Activated CD4-positive, alpha-beta T cell treated with anti-CD3 and anti-CD28 coated beads for 24 hours (primary cell): ENCODE measurements around the gene SYNDIG1.
"Not testable (repeated sequence)": the region's sequence is repeated elsewhere in the genome, so short reads cannot be mapped to it uniquely, and the experiment has no call there.

Experiments
- DNase-seq, 2 donors: peaks; one replicate each; pipeline ENCODE4 v3.0.0-alpha.2; 2020; ENCODE audit warnings: low read depth in 2 of 2

SYNDIG1 gene

DNA sequence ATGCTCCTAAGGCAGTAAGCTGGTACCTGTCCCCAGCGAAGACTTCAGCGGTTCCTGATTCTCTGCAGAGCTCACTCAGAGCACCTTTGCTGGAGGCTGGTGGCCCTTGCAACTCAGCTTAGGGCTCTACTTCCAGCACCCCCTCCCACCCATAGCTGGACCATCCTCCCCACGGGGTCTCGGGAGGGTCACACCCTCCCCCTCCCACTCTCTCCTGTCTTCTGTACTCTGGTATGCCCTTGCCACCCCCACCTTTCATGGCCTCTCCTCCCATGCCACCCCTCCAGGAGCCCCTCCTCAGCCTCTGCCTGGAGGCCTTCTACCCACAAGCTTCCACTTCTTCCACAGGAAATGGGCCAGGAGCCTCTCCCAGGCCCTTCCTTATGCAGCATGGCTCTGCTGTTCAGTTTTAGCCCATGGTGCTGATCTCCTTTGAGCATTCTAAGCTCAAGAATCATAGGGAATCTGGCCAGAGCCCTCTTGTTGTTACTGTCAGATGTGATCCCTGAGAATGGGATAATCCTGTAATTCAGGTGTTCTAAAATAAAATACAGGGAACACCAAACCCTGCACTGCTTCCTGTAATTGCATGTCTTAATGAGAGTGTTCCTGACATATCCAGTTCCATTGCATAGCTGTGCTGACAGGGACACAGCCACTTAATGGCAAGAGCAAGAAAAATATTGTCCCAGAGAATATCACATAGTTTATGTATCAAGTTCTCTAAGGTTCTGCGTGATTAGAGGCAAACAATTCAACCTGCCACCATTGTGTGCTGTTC lies 142.1 kb downstream of the SYNDIG1 start:
- DNase-seq: no peak

DNA sequence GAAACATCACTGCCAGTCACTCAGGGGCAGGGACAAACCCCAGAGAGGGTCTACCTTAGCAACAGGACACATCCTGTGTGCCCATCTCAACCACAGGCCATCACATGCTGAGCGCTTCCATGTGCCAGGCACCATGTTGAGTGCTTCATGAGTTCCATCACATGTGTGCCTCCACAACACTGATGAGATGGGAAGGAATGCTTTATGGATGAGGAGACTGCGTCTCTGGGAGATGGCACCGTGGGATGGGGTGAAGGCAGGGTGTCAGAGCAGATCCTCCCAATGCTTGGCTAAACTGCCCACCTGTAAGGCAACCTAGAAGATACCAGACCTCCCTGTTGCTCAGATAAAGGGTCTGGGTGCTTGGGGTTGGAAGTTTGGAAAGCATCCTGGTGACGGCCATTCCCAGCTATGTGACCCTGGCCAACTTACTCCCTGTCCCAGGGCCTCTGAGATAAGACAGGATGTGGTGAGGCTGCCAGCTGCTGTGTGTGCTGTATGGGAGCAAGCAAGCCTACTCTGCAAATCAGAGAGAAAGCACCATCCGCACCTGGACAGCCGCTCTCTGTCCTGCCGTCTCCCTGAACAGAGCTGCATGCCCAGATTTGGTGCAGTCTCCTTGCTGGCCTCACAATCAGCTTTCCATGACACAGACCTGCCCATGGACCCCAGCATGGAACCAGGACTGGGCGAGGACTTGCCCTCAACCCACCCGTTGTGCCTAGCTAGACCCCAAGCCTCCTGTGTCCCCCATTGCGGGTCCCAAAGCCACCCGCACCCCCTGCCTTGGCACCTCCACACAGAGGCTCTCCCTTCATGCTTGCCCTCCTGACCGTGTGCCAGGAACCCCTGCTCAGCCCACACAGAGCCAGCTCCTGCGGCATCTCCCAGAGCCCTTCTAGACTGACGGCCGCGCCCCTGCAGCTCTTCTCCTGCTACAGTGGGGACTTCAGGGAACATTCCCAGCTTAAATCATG lies 143.7 kb downstream of the SYNDIG1 start:
- no peak for DNase-seq

DNA sequence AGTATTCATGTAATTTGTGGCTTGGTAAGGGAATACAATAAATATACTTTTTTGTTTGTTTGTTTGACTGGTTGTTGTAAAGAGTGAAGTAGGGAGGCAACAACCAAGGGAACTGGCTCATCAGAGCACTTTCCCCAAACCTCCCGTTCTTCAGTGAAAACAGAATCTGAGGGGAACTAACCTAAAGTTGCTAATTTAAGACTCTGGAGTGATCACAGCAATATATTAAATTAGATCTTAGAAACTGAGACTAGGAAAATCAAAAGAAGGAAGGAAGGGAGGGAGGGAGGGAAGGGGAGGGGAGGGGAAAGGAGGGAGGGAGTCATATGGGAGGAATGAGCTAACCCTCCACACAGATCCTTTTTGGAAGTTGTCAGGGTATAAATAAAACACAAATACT lies 144.9 kb downstream of the SYNDIG1 start:
- no peak for DNase-seq

DNA sequence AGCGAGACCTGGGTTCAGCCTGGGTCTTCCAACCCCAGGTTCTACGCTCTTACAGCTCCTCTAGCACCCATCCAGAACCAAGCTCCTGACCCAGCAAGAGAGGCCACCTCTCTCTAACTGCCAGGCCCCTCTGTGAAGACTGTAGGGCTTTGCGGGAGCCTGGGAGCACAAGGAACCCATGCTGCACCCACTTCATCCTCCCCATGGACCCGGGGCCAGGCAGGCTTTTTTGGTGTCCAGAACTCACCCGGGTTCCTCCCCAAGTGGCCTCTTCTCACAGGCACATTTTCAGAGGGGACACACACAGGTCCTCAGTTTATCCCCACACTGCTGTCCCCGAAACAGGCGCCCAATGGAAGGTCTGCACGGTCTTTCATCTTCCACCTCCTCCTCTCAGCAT lies 145.9 kb downstream of the SYNDIG1 start:
- no peak for DNase-seq

DNA sequence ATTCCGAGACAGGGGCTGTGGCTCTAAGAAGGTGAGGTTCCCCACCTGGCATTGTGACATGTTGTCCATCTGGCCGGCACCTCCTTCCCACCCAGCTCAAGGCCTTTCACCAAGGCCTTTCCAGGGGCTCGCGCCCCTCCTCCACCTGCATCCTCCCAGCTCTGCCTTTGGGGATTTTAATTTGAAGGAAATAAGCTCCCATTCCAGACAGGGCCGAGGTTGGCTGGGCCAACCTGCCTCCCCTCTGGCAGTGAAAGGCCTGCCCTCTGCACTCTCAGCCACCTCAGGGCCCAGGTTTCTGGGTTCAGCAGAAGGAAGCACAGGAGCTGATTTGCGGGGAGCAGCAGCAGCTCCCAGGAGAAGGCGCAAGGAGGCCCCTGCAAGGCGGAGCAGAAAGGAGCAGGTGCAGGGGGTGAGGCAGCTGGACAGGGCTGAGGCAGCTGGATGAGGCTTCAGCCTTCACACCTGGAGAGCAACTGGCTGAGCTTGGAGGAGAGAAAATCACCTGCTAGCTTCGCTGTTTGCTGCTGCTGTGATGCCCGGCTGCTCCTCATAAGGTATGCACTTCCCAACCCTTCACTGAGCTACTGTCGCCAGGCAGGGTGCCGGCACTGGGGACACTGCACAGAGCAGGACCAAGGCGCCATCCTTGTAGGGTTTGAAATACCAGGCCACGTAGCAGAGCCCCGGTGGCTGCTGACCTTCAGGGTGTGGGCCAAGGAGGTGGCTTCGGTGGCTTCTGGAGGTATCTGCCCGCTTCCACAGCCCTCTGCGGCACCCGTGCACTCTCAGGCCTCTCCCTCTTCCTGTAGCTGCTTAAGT lies 147.0 kb downstream of the SYNDIG1 start:
- DNase-seq: no peak

DNA sequence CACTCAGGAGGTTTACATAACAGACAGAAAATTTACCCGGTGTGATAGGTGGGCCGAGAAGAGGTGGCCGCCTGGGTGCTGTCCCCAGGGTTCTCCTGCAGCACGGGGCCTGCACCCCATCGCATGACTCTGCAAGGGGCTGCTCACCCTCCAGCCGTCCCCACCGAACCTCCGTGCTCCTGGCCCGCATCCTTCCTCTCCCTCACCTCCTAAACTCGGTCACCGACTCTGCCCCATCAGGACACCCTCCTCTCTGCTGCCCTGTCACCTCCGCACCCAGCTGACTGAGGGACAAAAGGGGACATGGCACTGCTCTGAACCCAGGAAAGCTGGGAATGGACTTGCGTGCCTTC lies 147.6 kb downstream of the SYNDIG1 start:
- no peak for DNase-seq

DNA sequence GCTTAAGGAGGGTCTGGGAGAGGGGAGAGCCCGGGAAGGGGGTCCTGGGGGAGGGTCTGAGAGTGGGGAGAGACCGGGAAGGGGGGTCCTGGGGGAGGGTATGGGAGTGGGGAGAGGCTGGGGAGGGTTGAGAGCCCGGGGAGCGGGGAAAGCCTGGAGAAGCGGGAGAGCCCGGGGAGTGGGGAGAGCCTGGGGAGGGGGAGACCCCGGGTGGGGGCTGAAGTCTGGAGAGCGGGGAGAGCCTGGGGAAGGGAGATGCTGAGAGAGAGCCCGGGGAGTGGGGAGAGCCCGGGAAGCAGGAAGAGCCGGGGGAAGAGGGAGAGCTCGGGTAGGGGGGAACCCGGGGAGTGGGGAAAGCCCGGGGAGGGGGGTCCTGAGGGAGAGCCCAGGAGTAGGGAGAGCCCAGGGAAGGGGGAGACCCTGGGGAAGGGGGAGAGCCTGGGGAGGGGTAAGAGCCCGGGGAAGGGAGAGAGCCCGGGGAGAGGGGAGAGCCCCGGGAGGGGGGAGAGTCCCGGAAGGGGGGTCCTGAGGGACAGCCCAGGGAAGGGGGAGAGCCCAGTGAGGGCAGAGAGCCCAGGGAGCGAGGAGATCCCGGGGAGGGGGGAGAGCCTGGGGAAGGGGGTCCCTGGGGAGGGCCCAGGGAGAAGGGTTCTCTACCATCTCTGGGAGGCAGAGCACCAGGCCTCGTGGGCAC lies 148.5 kb downstream of the SYNDIG1 start:
- DNase-seq: no peak

DNA sequence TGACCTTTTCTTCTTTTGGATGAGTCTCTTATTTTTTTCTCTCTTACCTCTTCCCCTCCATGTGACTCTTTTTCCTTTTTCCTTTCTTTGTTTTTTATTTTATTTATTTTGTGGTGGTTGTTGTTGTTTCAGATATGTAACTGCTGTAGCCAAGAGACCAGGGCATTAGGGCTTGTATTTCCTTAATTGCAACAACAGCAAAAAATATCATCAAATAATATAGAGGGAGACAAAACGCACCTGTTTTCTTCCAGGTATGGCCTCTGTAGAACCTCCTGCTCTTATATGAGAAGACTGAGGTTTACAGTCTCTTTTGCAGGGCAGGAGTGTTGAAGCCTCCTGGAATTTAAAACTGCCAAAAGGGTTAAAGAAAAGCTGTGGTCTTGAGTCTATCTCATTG lies 149.3 kb downstream of the SYNDIG1 start:
- no peak for DNase-seq

DNA sequence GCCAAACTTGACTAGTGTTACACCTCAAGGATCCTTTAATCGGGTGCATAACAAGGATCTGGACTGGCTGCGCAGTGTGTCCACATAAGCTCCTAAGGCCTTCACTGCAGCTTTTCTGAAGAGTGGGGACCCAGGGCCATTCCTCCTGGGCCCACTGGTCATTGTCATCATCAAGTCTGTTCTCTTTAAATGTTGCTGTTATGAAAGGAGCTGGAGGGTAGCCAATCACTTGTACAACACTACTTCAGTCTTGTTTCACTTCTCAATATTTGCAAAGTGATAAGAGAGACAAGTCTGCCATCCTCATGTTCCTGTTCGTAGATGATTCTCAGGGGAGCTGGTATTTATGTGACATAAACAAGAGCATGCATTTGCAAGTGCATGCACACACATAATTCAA lies 149.8 kb downstream of the SYNDIG1 start:
- no peak for DNase-seq

DNA sequence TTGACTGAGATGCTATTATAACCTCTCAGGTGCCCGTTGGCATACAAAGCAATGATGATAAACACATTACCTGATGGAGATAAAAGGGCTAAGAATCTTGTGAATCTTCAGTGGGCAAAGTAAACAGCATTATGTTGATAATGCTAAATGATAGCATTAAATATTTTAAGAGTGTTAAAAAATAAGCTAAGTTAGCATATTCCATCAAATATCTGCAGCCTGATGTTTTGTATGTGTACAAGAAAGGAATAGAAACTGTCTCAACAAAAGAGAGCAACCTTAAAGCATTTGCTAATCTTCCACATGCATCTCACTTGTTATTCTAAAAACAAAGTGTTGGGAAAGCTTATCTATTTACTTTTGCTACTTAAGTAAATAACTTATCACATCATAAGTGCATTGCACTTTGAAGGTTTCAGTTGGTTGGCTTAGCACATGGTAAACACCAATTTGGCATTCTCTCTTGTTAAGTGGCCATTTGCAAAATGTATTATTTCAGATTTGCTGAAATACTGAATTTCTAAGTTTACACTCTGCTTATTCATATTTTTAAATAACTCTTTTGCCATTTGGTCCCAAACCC lies 151.6 kb downstream of the SYNDIG1 start:
- no peak for DNase-seq

DNA sequence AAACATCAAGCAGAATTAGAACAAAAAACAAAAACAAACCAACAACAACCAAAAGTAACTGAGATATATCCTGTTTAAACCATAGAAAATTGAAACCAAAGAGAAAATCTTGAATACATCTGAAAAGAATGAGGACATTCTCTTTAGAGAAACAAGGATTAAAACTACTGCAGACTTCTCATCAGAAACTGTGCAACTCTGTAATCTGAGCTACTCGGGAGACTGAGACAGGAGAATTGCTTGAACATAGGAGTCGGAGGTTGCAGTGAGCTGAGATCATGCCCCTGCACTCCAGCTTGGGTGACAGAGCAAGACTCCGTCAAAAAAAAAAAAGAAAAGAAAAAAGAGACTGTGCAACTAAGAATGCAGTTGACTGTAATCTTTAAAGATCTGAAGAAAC lies 153.4 kb downstream of the SYNDIG1 start:
- no peak for DNase-seq

DNA sequence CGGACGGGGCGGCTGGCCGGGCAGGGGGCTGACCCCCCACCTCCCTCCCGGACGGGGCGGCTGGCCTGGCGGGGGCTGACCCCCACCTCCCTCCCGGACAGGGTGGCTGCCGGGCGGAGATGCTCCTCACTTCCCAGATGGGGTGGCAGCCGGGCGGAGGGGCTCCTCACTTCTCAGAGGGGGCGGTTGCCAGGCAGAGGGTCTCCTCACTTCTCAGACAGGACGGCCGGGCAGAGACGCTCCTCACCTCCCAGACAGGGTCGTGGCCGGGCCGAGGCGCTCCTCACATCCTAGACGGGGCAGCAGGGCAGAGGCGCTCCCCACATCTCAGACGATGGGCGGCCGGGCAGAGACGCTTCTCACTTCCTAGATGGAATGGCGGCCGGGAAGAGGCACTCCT lies 156.7 kb downstream of the SYNDIG1 start:
- not testable (repeated sequence) for DNase-seq

DNA sequence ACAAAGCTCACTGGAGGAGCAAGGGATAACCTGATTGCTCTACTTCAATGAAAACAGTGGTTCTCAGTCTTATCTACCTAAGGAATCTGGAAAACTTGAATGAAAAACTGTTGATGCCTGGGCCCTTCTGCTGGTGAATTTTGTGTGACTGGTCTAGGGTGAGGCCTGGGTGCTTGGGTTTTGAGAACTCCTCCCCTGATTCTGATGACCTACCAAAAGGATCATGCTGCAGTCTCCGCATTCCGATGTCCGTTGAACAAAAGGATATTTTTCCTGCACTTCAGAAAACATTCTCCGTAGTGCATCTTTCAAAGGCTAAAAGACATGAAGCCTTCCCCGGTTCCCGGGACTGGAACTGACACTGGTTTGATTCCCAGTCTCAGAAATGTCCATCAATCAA lies 157.9 kb downstream of the SYNDIG1 start:
- DNase-seq: no peak

DNA sequence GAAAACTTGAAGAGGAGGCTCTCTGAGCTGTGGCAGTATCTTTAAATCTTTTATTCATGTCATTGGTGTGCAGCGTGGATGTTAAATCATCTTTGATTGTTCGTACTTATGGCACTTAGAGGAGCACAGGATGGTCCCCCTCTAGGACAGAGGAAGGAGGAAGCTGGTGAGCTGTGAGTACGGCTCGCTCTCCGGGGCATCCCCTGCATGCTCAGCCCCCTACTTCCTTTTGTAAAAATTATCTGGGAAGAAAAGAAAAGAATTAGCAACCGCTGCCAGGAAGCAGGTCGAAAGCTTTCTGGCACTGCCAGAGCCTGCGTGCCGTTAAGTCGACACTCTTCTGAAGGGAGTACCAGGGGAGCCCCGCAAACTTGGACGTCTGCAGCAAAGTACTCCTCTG lies 158.5 kb downstream of the SYNDIG1 start:
- DNase-seq: no peak

DNA sequence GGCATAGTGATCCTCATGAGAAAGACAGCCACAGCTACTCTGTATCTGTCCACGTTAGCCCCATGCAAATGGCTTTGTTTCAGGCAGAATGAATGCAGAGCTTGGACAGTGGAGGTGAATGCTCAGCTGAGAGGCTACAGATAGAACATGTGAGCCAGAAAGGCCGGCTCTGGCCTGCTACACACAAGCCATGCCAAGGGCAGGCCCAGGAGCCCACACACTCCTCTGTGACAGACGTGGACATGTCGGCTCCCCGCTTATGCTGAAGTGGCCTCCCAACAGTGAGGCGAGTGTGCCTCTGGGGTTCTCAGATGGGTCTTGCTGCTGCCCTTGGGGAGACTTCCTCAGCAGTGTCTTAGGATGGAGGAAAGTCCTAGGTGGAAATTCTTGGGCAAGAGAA lies 159.6 kb downstream of the SYNDIG1 start:
- DNase-seq: no peak

DNA sequence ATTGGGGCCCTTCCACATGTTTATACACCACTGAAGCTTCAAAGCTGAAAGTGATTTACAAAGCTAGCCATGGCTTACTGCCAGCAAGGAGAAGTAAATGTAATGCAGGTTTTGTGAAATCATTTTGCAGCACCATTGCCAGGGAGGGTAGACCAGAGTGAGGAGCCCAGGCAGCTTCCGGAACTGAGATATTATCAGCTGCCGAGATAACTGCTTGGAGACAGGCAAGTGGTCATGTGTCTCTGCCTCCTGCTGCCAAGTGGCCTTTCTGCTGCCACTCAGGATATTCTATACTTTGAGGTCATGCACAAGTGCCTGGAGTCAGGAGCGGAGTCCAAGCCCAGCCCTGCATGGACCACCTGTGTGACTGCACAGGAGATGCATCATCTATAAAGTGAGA lies 160.2 kb downstream of the SYNDIG1 start:
- no peak for DNase-seq

DNA sequence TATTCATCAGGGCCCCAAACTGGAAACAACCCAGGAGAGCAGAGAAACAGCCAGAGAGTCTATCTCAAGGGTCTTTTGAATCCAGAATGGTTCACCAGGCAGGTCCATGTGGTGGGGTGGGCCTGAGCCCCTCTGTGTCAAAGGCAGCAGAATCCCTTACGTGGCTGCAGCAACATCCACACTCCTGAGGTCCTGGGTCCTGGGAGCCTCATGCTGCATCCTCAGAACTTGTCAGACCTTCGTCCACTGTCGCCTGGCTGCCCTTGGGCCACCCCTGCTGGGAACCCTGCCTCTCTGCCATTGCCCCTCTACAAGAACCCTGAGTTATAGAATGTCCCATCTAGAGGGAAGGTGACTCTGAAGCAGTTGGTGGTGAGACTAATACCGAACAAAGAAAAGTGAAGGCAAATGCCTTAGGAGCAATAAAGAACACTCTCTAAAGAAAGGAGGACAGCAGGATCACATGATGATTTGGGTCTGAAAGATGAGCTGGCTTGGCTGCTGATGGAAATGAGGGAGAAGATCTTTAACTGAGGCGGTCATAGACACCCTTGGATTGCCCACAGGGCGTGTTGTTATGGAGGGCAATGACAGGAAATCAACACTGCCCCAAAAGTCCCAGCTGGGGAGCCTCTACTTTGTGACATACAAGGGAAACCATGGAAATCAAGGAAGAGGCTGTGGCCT lies 161.2 kb downstream of the SYNDIG1 start:
- no peak for DNase-seq

DNA sequence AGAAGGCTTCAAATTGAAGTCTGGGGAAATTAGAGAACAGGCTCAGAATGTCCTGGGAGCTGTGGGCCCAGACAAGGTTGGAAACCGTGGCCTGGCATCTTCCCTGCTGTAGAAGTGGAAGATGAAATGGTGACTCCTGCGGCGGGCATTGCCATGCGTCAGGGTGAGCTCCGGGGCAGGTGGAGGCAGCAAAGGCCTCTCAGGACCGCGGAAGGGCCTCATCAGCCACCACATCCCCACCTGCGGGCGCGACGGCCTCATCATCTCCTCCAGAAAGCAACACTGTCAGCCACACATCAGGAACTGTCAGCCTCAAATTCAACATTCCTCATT lies 161.7 kb downstream of the SYNDIG1 start:
- no peak for DNase-seq

DNA sequence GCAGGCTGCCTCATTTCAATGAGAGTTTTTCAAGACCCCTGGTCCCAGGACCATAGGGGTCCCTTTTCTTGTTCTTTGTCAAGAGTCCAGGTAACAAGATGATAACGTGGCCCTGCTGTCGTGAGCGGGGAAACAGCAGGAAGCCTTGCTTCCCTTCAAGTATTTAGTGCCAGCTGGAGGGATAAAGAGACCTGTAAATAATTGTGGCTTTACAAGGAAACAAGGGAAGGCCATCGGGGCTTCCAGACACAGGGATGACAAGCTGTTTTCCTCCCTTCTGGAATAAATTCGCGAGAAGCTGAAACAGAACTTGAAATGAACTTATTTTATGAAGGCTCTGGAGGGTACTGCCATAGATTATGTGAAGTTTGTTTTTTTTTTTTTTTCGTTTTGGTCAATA lies 163.2 kb downstream of the SYNDIG1 start:
- no peak for DNase-seq

DNA sequence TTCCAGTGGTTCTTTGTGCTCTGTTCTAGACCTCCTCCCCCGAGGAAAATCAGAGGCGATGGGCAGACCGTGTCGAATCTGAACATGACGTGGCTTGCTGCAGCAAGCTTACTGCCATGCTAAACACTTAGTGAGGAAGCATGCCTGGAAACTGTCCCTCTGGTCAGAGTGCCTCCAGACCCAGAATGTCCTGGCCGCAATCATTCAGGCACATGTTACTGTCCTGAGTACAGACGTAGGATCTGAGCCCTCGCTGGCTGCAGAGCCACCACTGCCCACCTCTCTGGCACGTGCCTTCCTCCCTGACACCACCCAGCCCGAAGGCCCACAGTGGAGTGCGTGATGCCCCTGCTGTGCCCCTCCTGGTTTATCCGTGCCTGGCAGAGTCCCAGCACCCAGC lies 163.6 kb downstream of the SYNDIG1 start:
- DNase-seq: no peak

DNA sequence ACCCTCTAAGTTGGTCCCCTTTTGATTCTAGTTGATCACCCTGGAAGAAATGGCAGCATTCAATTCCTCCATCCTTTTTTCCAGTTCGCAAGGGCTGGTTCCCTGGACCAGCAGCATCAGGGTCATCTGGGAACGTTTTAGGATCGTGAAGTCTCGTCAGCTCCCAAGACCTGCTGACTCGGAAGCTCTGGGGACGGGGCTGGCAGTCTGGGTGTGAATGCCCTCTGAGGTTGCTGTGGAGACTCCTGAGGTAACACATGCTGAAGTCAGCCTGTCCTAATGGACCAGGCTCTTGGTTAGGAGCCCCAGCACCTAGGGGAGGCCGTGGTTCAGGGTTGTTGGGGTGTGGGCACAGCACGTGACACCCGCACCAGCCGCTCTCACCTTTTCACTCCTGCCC lies 164.1 kb downstream of the SYNDIG1 start:
- no peak for DNase-seq
